GM03348 (cell line): ENCODE measurements around the gene NPLOC4.

Experiments
- DNase-seq: peaks from one replicate; pipeline ENCODE4 v3.0.0; 2012; ENCODE audit warnings: low spot score

NPLOC4 gene

GRCh38 chr17:81518113-81518784, 118.7 kb downstream of the NPLOC4 start:
- no peak for DNase-seq

- DNase-seq, result no peak
Measured at GRCh38 chr17:81517339-81518112, 119.4 kb downstream of the NPLOC4 start.

GRCh38 chr17:81517009-81517338, 119.9 kb downstream of the NPLOC4 start:
- DNase-seq, result no peak

GRCh38 chr17:81516439-81516838, 120.5 kb downstream of the NPLOC4 start:
- no peak for DNase-seq

GRCh38 chr17:81515530-81516041, 121.3 kb downstream of the NPLOC4 start:
- no peak for DNase-seq

- DNase-seq, result peak; percentile 95
Measured at GRCh38 chr17:81514739-81515529, 122.0 kb downstream of the NPLOC4 start.

- no peak for DNase-seq
Measured at GRCh38 chr17:81514489-81514738, 122.5 kb downstream of the NPLOC4 start.

- DNase-seq, result peak; percentile 67
Measured at GRCh38 chr17:81513753-81514488, 123.0 kb downstream of the NPLOC4 start.

GRCh38 chr17:81513372-81513752, 123.5 kb downstream of the NPLOC4 start:
- DNase-seq, result peak; percentile 57

GRCh38 chr17:81512562-81513371, 124.1 kb downstream of the NPLOC4 start, which contains the start of gene ACTG1:
ACTG1 (minus strand) TSS chr17:81512799; CDS start chr17:81512354, 445 bp downstream.
- DNase-seq, result peak; percentile 98

GRCh38 chr17:81511804-81512561, 124.9 kb downstream of the NPLOC4 start:
- peak; percentile 40 for DNase-seq

GRCh38 chr17:81511554-81511803, 125.4 kb downstream of the NPLOC4 start:
- DNase-seq, result no peak

GRCh38 chr17:81510785-81511553, 125.9 kb downstream of the NPLOC4 start:
- DNase-seq, result no peak

- DNase-seq, result no peak
Measured at GRCh38 chr17:81509972-81510784, 126.7 kb downstream of the NPLOC4 start.

GRCh38 chr17:81509207-81509971, 127.5 kb downstream of the NPLOC4 start:
- DNase-seq, result no peak

- peak; percentile 33 for DNase-seq
Measured at GRCh38 chr17:81508639-81509206, 128.2 kb downstream of the NPLOC4 start.
